Sigmoid colon (tissue), 4 donors: Measurements from ENCODE around the gene CCL17.

Experiments used
- CTCF ChIP-seq, 4 experiments: fragments of 450-650 bp in 3 of 4; fragments of 200-600 bp in 1 of 4; IDR thresholded peaks; one replicate each; pipeline ENCODE4 v1.5.1; 2016 to 2019; ENCODE audit warnings: antibody characterized with exemption in 4 of 4, mild to moderate bottlenecking in 3 of 4, moderate library complexity in 2 of 4
- EP300 ChIP-seq, 4 donors: sonication (generic); formaldehyde crosslinking; IDR thresholded peaks; one replicate each; pipeline ENCODE4 v1.6.1; 2017; ENCODE audit warnings: antibody characterized with exemption in 4 of 4
- POLR2A ChIP-seq, 2 donors: fragments of 450-650 bp; IDR thresholded peaks; one replicate each; pipeline ENCODE4 v1.6.1; 2016; ENCODE audit warnings: antibody characterized with exemption in 2 of 2, mild to moderate bottlenecking in 2 of 2, moderate library complexity in 2 of 2

GRCh38 chr16:57464523-57464922 is 60.0 kb downstream of the CCL17 start:
- no peak for TF ChIP-seq POLR2A (IDR thresholded peaks at IDR 0.05)
- no peak for TF ChIP-seq CTCF (IDR thresholded peaks at IDR 0.05)
- no peak for TF ChIP-seq EP300 (IDR thresholded peaks at IDR 0.05)
